PFSK-1 (cell line): ENCODE data around the gene QKI.

ENCODE experiments used
- FOXP2 ChIP-seq: optimal IDR thresholded peaks from 2 replicates; pipeline ENCODE3; 2011; ENCODE audit warnings: borderline replicate concordance, control low read depth, inconsistent platforms; ENCODE audit not compliant: insufficient read depth; ENCODE audit errors: extremely low read length, extremely low read depth
- POLR2AphosphoS5 ChIP-seq: IDR thresholded peaks from 2 replicates; pipeline ENCODE4 v1.6.1; 2012; ENCODE audit warnings: low read depth, mild to moderate bottlenecking, control low read depth, low read length, moderate library complexity
- SIN3A ChIP-seq: IDR thresholded peaks from 2 replicates; pipeline ENCODE4 v1.6.1; 2012; ENCODE audit warnings: mild to moderate bottlenecking, low read length, moderate library complexity, borderline replicate concordance; ENCODE audit not compliant: insufficient read depth
- TAF1 ChIP-seq: IDR thresholded peaks from 2 replicates; pipeline ENCODE4 v1.6.1; 2012; ENCODE audit warnings: low read length, control low read depth, borderline replicate concordance; ENCODE audit not compliant: insufficient read depth
- TF ChIP-seq, protein P1 (sequence below), 2 experiments: IDR thresholded peaks; 2 replicates each; pipeline versions ENCODE4 v1.6.1 to v1.8.0; 2011 to 2012; ENCODE audit warnings: low read depth in 2 of 2, low read length in 2 of 2, control low read depth in 1 of 2, inconsistent platforms in 1 of 2, mild to moderate bottlenecking in 1 of 2, moderate library complexity in 1 of 2; ENCODE audit not compliant: insufficient read depth in 1 of 2

QKI gene

DNA sequence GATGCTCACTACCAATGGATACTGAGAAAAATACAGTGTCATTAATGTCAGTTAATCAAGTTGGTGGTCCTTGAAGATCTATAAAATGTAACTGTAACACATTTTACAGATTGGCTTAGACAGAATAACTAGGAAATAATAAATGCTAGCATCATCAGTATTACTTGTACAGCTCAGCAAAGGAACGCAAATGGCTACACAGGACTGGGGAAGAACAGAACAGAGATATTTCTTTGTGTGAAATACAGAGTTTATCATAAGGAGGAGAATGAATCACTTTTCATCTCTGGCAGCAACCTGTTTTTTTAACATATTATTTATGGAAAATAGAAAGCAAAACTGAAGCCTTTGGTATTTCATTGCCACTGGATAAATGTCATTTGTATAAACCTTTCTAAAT is 8.2 kb upstream of the QKI start:
- TF ChIP-seq FOXP2 (no peak), TAF1 (no peak), POLR2AphosphoS5 (no peak), SIN3A (no peak)
- TF ChIP-seq, protein P1, sequence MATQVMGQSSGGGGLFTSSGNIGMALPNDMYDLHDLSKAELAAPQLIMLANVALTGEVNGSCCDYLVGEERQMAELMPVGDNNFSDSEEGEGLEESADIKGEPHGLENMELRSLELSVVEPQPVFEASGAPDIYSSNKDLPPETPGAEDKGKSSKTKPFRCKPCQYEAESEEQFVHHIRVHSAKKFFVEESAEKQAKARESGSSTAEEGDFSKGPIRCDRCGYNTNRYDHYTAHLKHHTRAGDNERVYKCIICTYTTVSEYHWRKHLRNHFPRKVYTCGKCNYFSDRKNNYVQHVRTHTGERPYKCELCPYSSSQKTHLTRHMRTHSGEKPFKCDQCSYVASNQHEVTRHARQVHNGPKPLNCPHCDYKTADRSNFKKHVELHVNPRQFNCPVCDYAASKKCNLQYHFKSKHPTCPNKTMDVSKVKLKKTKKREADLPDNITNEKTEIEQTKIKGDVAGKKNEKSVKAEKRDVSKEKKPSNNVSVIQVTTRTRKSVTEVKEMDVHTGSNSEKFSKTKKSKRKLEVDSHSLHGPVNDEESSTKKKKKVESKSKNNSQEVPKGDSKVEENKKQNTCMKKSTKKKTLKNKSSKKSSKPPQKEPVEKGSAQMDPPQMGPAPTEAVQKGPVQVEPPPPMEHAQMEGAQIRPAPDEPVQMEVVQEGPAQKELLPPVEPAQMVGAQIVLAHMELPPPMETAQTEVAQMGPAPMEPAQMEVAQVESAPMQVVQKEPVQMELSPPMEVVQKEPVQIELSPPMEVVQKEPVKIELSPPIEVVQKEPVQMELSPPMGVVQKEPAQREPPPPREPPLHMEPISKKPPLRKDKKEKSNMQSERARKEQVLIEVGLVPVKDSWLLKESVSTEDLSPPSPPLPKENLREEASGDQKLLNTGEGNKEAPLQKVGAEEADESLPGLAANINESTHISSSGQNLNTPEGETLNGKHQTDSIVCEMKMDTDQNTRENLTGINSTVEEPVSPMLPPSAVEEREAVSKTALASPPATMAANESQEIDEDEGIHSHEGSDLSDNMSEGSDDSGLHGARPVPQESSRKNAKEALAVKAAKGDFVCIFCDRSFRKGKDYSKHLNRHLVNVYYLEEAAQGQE (IDR thresholded peaks at IDR 0.05; ENCODE audit: insufficient read depth in 1 of 2, low read depth in 2 of 2, low read length in 2 of 2), result no peak

DNA sequence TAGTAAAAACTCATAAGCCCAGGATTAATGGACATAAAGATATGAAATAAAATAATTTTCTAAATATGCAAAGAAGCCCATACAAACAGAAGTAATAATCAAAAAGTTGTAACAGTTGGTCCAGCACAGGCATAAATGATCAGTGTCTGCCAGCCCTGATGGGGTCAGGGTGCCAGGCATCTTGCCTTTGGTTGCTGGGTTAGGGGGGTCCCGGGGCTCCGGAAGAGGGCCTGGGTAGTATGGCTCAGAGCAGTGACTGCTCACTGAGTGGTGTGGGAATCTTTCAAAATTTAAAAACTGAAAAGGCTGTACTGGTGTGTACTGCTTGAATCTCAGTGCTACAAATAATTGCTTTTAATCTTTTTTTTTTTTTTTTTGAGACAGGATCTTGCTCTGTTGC is 7.7 kb upstream of the QKI start:
- TF ChIP-seq SIN3A (no peak), FOXP2 (no peak), TAF1 (no peak), POLR2AphosphoS5 (no peak)
- TF ChIP-seq, protein P1 (IDR thresholded peaks at IDR 0.05; ENCODE audit: insufficient read depth in 1 of 2, low read depth in 2 of 2, low read length in 2 of 2), result no peak

DNA sequence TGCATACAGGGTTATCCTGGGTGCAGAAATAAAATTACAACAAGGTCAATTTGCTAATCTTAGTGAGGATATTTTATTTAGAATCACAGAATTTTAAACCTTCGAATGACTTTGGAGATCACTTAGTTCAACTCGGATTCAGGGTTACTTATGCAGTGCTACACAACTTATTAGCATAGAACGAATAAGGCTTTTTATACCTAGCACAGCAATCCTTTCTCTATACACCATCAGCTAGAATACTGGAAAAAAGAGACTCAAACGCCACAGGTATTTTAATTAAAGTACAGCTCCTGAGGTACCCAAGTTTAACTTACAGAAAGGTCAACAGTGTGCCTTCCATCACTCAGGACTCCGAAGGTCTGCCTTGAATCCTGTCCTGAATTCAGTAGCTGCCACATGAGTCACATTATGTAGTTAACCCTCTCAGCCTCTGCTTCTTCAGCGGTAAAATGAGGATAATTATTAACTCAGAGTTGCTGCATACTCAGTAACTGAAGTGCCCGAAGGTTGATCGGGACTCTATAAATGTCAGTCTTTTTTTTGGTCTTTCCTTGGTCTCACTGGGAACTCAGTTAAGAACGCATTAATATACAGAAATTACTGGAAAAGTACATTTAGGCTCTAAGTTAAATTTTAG is 6.0 kb upstream of the QKI start:
- TF ChIP-seq SIN3A (no peak), POLR2AphosphoS5 (no peak), FOXP2 (no peak), TAF1 (no peak)
- TF ChIP-seq, protein P1 (IDR thresholded peaks at IDR 0.05; ENCODE audit: insufficient read depth in 1 of 2, low read depth in 2 of 2, low read length in 2 of 2), result no peak

DNA sequence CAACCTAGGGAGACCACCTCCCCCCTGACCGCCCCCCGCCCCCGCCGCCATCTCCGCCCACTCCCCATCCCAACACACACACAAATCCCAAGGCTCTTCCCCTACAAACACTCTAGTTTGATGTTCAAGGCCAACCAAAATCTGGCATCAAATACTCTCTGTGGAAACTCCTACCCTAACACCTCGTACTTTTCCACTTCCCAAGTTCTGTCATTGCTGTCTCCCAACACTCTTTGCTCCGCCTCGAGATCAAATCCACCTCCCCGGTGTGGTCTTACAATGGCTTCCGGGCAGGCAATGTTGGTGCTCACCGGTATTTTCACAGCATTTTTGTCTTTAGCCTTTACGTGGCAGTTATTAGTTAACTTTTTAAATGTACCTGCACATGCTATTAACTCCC is 4.8 kb upstream of the QKI start:
- TF ChIP-seq POLR2AphosphoS5, result no peak
- no peak for TF ChIP-seq FOXP2

DNA sequence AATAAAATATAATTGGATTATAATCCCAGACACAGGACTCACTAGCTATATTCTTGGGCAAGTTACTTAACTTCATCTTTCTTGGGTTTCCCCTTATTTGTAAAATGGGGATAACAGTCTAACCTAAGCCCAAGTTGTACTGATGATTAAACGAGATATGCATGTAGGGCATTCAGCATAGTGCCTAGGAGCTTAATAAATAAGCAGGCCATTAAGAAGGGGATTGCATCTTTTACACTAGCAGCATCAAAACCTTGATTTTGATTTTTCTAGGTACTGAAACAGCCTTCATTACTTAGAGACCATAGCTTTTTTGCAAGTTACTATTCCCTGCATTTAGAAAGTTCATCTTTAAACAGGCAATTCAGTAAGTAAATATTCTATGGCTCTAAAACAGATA is 2.2 kb upstream of the QKI start:
- TF ChIP-seq TAF1 (no peak), POLR2AphosphoS5 (no peak), FOXP2 (no peak), SIN3A (no peak)
- TF ChIP-seq, protein P1 (IDR thresholded peaks at IDR 0.05; ENCODE audit: insufficient read depth in 1 of 2, low read depth in 2 of 2, low read length in 2 of 2), result no peak
